MM.1S (cell line): Measurements from ENCODE around the gene CDYL.

Experiments used
- EZH2 ChIP-seq: fragments of 300-600 bp; sonication (generic); optimal IDR thresholded peaks from 2 replicates; pipeline ENCODE3; 2017; ENCODE audit warnings: low read depth, mild to moderate bottlenecking, antibody characterized with exemption, low read length, mixed read lengths
- EZH2phosphoT487 ChIP-seq: fragments of 300-600 bp; sonication (generic); IDR thresholded peaks from 2 replicates; pipeline ENCODE4 v1.6.1; 2018; ENCODE audit warnings: antibody characterized with exemption, low read length
- TF ChIP-seq, protein P1 (sequence below): fragments of 300-600 bp; sonication (generic); IDR thresholded peaks from 2 replicates; pipeline ENCODE4 v1.5.1; 2016; ENCODE audit warnings: antibody characterized with exemption, low read length, mixed read lengths

DNA sequence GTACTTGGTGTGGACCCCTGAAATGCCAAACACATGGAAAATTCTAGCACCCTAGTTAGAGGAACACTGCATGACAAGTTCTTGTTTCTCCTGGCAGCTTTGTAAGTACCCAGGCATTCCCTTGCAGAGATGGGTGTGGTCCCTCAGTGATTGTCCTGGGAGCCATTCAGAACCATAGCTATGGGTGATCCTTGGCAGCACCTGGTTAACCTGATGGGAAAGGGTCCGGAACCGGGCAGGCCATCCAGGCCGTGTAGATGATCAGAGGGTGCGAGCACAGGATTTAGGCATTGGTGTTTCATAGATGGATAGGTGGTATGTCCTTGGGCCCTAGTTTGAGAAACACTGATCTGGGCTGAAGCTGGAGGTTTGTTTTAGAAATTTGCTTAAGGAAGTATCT lies 131.9 kb downstream of the CDYL start:
- TF ChIP-seq, protein P1, sequence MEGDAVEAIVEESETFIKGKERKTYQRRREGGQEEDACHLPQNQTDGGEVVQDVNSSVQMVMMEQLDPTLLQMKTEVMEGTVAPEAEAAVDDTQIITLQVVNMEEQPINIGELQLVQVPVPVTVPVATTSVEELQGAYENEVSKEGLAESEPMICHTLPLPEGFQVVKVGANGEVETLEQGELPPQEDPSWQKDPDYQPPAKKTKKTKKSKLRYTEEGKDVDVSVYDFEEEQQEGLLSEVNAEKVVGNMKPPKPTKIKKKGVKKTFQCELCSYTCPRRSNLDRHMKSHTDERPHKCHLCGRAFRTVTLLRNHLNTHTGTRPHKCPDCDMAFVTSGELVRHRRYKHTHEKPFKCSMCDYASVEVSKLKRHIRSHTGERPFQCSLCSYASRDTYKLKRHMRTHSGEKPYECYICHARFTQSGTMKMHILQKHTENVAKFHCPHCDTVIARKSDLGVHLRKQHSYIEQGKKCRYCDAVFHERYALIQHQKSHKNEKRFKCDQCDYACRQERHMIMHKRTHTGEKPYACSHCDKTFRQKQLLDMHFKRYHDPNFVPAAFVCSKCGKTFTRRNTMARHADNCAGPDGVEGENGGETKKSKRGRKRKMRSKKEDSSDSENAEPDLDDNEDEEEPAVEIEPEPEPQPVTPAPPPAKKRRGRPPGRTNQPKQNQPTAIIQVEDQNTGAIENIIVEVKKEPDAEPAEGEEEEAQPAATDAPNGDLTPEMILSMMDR: no peak
- TF ChIP-seq EZH2: no peak
- TF ChIP-seq EZH2phosphoT487: no peak
